HG02610 (cell line): ENCODE measurements around the gene RPS2.

Experiments
- ATAC-seq: cut with Tn5 transposase; IDR thresholded peaks from one replicate; pipeline ENCODE4 v1.9.1; 2021; ENCODE audit warnings: mild to moderate bottlenecking, moderate library complexity; ENCODE audit not compliant: unreplicated experiment

The RPS2 gene

DNA sequence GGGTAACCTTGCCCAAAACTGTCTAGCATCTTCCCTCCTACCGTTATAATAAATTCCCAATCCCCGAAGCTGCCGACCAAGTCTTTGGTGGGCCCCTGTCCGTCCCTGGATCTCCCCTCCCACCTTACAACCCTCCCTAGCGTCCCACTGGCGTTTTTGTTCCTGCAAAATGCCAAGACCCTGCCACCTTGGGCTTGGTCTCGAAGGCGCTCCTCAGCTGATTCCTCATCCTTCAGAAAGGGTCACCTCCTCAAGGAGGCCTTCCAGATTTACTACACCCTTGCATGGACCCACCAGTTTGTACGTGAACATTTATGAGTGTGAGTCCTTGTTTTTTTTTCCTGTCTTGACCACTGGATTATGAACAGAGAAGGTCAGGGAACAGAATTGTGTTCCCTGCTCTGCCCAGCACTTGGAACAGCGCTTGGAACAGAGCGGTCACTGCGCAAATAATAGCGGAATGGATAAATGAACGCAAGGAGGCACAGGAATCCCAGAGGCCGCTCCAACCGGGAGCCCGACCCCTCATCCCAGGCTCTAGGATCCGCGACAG is 18.4 kb upstream of the RPS2 start:
- no peak for ATAC-seq

DNA sequence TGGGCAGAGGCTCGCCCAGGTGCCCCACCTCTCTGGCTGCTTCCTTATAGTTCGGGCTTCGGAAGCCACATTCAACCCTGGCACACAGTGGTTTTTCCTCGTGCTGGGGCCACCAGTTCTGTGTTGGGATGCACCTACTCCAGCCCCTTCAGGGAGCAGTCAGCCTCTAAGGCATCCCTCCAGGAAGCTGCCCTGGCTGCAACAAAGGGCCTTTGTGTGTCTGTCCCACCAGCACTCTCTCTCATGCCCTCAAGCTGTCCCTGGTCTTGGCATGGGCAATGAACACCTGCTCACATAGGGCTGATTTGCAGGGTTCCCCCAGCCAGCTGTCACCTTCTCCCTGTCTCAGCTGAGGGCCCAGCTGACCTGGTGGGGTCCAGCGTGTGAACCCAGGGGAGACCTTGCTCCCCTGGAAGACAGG is 17.4 kb upstream of the RPS2 start:
- ATAC-seq, result no peak

DNA sequence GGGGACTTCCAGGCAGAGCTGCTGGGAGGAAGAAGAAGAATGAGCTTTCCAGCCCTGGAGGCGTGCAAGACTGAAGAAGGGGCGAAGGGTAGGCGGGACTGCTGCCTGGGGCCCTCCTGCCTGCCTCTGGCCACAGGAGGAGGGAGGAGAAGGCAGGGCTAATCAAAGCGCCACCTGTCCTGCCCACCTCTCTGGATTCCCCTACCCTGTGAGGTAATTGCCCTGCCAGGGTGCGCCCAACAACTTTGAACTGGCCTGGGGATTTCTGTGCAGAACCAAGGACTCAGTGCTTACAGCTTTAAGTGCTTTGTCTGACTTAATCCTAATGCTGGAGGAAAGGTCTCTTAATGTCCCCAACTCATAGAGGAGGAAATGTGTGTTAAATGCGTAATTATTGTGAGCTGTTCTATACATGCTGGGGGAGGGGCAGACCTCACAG is 16.8 kb upstream of the RPS2 start, which contains the start of gene NOXO1:
NOXO1 (minus strand) TSS at position 72 of the 439 bp plus-strand sequence. CDS start 290 bp downstream, outside the sequence.
- no peak for ATAC-seq

DNA sequence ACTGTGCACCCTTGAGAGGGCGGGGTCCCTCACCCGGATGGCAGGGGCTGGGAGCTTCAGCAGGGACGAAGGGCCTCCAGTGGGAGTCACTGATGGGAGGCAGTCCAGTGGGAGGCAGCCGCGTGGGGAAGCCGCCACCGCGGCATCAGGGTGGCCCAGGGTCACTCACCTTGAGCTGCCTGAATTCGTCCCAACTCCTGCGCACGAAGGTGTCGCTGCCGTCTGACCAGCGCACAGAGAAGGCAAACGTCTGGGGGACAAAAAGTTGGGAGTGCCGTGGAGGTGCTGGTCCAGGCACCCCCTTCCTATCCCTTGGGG is 16.1 kb upstream of the RPS2 start:
- no peak for ATAC-seq

DNA sequence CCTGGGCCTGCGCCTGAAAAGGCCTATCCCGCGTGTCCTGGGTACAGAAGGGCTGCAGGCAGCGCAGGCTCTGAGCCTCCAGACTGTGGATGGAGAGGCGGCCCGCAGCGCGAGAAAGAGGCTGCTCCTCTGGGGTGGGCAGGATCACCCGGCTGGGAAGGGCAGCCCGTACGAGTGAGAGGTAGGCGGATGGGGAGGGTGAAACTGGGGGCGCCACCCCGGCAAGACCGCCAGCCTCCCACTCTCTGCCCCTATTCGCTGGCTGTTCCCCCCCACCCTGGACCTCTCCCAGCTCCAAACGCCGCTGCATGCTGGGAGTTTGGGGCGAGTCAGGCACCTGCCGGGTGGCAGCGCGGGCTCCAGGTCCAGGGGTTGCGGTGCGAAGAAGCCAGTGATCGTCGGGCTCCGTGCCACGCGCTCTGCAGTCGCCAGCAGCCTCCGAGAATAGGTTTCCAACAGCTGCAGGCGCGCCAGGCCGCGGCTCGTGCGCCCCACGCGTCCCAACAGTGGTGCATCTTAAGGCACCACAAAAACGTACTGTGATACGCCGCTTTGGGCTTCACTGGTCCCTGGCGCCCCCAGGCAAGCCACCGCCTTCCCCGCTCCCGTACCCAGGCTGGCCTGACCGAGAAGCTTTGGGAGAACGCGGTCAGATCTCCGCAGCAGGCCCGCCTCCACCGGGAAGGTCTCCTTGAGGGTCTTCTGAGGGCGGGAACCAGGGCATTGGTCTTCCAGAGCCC is 15.6 kb upstream of the RPS2 start:
- no peak for ATAC-seq

DNA sequence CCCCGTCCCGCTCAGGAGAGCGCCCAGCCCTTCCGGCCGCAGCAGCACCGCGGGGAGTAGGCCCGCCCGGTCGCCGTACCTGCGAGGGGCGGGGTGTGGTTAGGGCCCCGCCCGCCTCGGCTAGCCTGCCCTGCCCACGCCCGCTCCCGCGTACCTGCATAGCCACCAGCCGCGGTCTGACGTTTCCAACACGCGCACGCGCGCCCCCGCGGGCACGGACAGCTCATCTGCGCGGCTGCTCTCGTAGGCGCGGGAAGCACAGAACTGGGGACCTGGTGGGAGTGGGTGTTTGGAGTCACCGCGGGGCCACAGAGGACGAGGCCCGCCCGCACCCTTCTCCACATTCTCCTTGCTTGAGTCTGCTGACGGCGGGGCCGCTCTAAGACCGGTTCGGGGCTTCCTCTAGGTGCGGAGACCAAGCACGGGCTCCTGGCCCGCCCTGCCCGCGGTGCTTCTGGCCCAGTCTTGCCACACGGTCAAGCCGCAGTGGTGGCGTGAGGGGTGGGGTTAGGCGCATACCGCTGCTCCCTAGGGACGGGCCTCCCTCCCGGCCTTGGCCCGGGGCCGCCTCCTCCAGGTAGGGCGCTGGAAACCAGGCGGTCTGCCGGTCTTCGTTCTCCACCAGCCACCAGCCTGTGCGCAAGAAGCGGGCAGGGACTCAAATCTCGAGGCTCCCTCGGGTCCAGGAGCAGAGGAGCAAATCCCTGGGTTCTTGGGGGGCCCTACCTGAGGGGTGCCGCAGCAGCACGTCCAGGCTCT is 14.8 kb upstream of the RPS2 start:
- no peak for ATAC-seq

DNA sequence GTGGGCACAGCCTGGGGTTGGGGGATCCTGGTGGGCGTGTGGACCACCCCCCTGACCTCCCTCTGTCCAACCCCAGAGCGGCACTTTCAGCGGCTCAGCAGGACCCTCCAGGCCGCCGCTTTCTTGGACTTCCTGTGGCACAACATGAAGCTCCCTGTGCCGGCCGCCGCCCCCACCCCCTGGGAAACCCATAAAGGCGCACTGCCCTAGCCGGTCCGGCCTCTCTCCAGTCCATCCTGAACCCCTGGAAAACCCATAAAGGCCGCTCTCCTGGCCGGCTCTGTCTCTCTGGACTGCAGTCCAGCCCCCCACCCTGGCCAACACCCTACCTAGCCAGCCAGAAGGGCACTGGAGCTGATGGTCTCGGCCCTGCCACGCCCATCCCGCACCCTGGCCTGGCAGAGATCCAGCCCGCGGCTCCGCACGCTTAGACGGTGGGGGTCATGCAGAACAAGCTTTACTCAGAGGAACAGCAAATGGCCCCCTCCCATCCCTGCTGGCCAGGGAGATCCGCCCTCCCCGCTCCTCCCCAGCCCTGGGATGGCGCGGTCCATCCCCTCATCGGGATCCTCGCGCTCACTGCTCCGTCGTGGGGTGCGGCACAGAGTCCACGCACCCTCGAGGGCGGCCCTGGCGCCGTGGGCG is 14.0 kb upstream of the RPS2 start:
- no peak for ATAC-seq

DNA sequence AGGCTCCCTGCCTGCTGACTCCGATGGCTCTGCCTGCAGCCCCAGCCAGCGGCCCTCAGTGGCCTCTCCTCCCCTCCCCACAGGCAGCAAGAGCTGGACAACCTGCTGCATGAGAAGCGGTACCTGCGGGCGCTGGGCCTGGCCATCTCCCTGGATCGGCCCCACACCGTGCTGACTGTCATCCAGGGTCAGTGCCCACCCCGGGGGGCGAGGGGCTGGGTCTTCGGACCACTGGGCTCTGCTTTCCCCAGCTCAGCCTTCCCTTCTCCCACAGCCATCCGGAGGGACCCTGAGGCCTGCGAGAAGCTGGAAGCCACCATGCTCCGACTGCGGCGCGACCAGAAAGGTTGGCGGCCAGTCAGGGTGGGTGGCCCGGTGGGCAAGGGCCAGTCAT is 13.2 kb upstream of the RPS2 start:
- ATAC-seq, result no peak

DNA sequence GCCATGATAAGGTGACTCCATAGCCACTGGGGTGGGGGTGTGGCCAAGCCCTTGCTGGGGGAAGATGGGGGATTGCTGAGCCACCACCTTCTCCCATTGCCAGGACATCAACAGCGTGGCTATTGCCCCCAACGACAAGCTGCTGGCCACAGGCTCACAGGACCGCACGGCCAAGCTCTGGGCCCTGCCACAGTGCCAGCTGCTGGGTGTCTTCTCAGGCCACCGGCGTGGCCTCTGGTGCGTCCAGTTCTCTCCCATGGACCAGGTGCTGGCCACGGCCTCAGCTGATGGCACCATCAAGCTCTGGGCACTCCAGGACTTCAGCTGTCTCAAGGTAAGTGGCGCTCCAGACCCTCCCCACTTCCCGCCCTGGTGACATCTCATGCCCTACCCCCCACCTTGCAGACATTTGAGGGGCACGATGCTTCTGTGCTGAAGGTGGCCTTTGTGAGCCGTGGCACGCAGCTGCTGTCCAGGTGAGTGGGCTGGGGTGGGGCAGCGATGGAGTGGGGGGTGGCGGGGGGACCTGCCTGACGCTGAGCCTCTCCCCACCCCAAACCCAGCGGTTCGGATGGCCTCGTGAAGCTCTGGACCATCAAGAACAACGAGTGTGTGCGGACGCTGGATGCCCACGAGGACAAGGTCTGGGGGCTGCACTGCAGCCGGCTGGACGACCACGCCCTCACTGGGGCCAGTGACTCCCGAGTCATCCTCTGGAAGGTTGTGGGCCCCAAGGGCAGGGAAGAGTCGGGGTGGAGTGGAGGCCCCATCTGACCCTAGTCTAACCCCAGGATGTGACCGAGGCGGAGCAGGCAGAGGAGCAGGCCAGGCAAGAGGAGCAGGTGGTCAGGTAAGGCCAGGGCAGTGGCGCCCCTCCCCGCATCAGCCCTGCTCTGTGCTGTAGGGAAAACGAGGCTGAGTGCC is 12.6 kb upstream of the RPS2 start:
- ATAC-seq, result no peak

DNA sequence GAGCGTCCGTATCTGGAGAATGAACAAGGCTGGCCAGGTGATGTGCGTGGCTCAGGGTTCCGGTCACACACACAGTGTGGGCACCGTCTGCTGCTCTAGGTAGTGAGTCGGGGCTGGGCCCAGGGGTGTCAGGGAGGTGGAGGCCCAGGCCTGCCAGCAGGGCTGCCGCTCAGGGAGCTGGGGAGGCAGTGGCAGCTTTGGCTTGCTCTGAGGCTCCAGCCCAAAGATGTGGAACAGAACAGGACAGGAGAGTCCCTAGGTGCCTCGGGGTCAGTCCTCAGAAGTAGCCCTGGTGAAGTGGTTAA is 11.5 kb upstream of the RPS2 start:
- ATAC-seq, result no peak

DNA sequence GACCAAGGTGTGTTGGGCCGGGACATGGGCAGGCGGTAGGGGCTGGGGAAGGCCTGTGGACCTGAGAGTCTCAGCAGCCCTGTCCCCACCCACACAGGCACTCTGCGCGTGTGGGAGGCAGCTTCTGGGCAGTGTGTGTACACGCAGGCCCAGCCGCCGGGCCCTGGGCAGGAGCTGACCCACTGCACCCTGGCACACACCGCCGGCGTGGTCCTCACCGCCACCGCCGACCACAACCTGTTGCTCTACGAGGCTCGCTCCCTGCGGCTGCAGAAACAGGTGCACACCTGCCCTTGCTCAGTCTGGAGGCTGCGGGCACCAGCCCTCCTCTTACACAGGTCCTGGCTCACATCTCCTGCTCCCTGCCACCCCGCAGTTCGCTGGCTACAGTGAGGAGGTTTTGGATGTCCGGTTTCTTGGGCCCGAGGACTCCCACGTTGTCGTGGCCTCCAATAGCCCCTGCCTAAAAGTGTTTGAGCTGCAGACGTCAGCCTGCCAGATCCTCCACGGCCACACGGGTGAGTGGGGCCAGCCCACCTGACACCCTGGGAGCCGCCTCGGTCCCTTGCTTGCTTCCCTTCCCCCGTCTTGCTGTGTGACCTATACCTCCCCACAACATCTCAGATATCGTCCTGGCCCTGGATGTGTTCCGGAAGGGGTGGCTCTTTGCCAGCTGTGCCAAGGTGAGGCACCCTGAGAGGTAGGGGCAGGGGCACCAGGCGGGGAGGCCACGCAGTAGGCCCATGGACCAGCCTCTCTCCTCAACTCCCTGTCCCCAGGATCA is 11.0 kb upstream of the RPS2 start:
- ATAC-seq, result no peak

DNA sequence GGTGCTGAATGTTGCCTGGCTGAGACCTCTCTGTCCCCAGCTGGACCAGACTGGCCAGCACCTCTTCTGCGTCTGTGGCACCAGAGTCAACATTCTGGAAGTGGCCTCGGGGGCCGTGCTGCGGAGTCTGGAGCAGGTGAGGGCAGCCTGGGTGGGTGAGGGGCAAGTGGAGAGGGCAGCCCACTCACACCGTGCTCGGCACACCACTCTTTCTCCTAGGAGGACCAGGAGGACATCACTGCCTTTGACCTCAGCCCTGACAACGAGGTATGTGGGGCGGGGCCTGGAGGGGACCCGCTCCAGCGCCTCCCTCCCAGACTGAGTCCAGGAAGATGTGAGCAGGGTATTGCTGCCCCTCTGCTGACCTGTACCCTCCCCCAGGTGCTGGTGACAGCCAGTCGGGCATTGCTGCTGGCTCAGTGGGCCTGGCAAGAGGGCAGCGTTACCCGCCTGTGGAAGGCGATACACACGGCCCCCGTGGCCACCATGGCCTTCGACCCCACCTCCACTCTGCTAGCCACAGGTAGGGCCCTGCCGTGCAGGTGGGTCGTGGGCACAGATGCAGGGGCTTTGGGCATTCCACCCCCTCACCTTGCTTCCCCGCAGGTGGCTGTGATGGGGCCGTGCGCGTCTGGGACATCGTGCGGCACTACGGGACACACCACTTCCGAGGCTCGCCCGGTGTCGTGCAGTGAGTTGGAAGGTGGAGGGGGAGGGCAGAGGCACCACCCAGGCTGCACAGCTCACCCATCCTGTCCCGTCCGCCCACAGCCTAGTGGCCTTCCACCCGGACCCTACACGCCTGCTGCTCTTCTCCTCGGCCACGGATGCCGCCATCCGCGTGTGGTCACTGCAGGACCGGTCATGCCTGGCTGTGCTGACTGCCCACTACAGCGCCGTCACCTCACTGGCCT is 9.8 kb upstream of the RPS2 start:
- no peak for ATAC-seq

DNA sequence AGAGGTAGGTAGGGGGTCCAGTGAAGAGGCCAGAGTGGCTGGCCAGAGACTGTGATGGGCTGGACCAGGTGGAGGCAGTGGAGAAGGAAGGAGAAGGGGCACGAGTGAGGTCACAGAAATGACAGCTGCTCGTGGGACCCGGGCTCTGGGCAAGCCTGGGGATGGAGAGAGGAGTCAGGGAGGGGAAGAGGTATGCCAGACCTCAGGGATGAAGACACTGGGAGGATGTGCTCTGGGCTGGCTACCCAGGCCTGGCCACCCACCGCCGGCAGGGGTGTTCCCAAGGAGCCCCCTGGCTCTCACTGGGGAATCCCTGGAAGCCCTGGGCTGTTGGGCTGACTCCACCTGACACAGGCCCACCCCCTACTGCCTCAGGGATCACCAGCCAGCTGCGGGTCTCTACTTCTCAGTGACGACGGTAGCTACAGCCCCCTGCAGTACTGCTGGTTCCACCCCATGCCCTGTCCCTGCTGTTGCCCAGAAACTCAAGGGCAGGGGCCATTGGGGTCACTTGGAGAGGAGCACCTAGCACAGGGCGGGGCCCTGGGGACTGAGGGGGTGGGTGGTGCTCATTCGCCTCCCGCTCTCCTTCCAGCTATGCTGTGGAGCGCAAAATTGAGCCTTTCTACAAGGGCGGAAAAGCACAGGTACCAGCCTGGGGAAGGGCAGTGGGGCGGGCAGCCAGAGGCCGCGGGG is 9.0 kb upstream of the RPS2 start:
- no peak for ATAC-seq

DNA sequence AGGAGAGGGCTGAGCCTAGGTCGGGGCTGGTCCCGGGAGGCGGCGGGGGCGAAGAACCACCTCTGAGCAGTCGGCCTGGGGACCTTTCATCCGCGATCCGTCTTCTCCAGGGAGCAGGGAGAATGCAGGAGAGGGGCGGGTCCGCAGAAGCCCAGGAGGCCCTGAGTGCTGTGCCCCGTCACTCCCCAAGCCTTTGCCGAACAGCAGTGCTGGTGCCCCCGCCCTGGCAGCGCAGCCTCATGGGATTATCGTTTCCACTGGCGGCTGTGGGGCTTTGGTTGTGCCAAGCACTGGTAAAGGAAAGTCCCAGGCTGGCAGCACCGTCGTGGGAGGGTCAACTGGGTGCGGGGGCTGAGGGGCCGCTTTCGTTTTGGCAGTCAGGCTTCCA is 7.9 kb upstream of the RPS2 start:
- ATAC-seq, result no peak

DNA sequence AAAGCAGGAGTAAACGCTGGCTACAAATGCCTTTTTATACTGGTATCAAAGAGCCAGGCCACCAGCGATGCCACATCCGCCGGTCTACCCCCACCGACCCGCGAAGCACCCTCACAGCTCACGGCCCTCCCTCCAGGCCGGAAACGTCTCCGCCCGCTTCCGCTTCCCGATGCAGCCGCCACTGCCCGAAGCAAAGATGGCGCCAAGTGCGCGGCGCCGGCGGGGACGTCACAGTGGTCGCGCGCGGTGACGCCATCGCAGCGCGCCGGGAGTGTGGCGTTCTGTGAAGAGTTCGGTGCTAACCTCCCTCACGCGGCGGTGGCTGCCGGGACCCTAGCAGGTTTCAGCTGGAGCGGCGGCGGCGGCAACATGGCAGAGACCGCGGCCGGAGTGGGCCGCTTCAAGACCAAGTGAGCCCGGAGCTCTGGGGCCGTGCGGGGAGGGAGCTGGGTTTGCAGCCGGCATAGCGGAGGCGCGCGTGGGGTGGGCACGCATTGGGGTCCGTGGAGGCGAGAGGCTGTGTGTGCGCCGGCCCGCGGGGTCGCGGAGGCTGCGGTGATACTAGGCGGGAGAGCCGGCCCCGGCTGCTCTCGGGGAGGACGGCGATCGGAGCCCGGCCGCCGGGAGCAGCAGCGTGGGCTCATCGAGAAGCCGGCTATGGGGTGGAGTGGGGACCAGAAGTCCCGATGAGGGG is 7.3 kb upstream of the RPS2 start, which contains the start of gene TBL3:
TBL3 (plus strand) TSS at position 258 of the 694 bp plus-strand sequence; CDS start at position 370, 112 bp downstream.
- ATAC-seq, result peak; percentile 75

DNA sequence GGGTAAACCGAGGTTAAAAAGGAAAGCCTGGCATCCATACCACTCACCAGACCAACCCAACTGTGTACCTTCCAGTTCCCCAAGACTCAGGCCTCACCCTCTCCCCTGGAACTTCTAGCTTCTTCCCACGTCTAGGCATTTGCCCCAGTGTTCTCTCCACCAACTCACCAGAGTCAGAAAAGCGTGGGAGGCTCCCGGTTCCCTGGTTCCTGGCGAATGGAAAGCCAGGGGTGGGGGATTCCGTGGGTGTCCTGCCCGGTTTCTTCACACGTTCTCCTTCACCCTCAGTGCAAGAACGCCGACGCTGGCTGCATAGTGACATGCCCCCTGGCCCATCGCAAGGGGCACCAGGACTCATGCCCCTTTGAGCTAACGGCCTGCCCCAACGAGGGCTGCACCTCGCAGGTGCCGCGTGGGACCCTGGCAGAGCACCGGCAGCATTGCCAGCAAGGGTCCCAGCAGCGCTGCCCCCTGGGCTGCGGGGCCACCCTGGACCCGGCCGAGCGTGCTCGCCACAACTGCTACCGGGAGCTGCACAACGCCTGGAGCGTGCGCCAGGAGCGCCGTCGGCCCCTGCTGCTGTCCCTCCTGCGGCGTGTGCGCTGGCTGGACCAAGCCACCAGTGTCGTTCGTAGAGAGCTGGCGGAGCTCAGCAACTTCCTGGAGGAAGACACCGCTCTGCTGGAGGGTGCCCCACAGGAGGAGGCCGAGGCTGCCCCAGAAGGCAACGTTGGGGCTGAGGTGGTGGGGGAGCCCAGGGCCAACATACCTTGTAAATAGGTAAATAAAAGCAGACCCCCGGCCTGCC is 3.7 kb upstream of the RPS2 start:
- no peak for ATAC-seq

DNA sequence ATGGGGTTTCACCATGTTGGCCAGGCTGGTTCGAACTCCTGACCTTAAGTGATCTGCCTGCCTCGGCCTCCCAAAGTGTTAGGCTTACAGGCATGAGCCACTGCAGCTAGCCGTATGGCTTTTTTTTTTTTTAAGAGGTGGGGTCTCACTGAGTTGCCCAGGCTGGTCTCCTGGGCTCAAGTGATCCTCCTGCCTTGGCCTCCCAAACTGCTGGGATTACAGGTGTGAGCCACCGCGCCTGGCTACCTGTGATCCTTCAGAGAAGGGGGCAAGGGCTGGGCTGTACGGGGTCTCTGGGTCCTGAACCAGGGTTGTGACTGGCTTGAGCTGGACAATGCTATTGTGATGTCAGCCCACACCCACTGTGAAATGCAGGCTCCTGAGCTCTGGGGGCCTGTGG is 1.8 kb upstream of the RPS2 start, which contains the start of gene RNF151:
RNF151 (plus strand) TSS at position 397 of the 400 bp plus-strand sequence. CDS start 26 bp downstream, outside the sequence.
- ATAC-seq, result no peak
